GM19328 (cell line): ENCODE data around the gene INCA1.

Source experiments
- ATAC-seq: cut with Tn5 transposase; IDR thresholded peaks from one replicate; pipeline ENCODE4 v1.9.1; 2021; ENCODE audit warnings: mild to moderate bottlenecking, moderate library complexity; ENCODE audit not compliant: unreplicated experiment

The INCA1 gene

GRCh38 chr17:5014357-5014756 lies 17.0 kb upstream of the INCA1 start:
- ATAC-seq: no peak

GRCh38 chr17:5011928-5012327 lies 14.6 kb upstream of the INCA1 start:
- ATAC-seq: no peak

GRCh38 chr17:5003214-5003867 lies 6.0 kb upstream of the INCA1 start:
- no peak for ATAC-seq

GRCh38 chr17:5002121-5002788 lies 4.9 kb upstream of the INCA1 start:
- ATAC-seq: no peak

GRCh38 chr17:5000237-5000639 lies 2.9 kb upstream of the INCA1 start:
- ATAC-seq: no peak

GRCh38 chr17:4999430-5000093 lies 2.2 kb upstream of the INCA1 start:
- ATAC-seq: no peak

- no peak for ATAC-seq
Measured at GRCh38 chr17:4998732-4999429, 1.6 kb upstream of the INCA1 start.

- no peak for ATAC-seq
Measured at GRCh38 chr17:4998027-4998731, 857 bp upstream of the INCA1 start.

GRCh38 chr17:4994081-4994595 lies 3.2 kb downstream of the INCA1 start:
- ATAC-seq: no peak

- ATAC-seq: no peak
Measured at GRCh38 chr17:4987767-4988567, 9.4 kb downstream of the INCA1 start.

GRCh38 chr17:4986951-4987766 lies 10.2 kb downstream of the INCA1 start, which contains the start of gene CAMTA2:
TSS of gene CAMTA2 (minus strand) at chr17:4987675. CDS start at chr17:4986222, 1,453 bp downstream.
- ATAC-seq: peak; percentile 85

- ATAC-seq: no peak
Measured at GRCh38 chr17:4986403-4986802, 10.9 kb downstream of the INCA1 start.

- ATAC-seq: no peak
Measured at GRCh38 chr17:4982305-4982704, 15.0 kb downstream of the INCA1 start.

GRCh38 chr17:4980644-4981216 lies 16.6 kb downstream of the INCA1 start:
- ATAC-seq: no peak

- no peak for ATAC-seq
Measured at GRCh38 chr17:4978726-4979125, 18.6 kb downstream of the INCA1 start.

- no peak for ATAC-seq
Measured at GRCh38 chr17:4974115-4974670, 23.1 kb downstream of the INCA1 start.

- ATAC-seq: no peak
Measured at GRCh38 chr17:4973256-4974114, 23.8 kb downstream of the INCA1 start.
